ENCODE measurements around the gene CLCF1. TPM values are rescaled to one million over a fixed set of nuclear protein-coding genes. Genes with fewer than 3 reads are reported as not detected.

CLCF1 gene
- total and polyA plus RNA-seq, 2 of the 13 experiments (the other 11 are each of a cell fraction or from before 2014, with no cell fraction given): 0.49 to 0.78 TPM

DNA sequence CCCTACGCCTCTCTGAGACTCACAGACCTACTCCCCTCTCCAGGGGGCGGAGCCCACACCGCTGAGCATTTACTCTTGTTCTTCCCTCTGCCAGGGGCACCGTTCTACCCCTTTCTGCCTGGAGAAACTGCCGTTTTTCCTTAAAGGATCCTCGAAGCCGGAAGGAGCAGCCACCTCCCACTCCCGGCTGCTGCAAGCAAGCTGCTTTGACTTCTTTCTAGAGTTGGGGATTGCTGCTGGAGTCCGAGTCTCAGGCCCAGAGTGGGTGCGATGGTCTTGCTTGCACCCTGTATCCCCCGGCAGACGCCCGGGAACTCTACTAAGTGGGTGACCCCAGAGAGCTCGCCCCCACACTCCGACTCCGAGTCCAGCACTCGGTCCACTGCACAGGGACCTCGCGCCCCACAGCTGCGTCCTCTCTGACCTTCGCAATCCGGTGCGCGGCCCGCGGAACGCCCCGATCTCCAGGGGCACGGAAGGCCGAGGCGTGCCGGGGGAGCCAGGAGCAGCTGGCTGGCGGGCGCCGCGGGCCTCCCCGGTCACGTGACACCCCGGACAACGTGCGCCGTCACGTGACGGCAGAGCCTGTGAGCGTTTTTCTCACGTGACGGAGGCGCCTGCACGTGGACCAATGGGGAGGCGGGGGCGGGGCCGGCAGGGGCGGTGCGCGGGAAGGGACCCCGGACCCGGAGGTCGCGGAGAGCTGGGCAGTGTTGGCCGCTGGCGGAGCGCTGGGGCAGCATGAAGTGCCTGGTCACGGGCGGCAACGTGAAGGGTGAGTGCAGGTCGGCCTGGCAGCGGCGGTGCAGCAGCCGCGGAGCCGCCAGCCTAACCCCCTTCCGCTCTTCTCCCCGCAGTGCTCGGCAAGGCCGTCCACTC is 18.1 kb upstream of the CLCF1 start, which contains the start of gene RAD9A (continued):
- TF ChIP-seq, protein P1, sequence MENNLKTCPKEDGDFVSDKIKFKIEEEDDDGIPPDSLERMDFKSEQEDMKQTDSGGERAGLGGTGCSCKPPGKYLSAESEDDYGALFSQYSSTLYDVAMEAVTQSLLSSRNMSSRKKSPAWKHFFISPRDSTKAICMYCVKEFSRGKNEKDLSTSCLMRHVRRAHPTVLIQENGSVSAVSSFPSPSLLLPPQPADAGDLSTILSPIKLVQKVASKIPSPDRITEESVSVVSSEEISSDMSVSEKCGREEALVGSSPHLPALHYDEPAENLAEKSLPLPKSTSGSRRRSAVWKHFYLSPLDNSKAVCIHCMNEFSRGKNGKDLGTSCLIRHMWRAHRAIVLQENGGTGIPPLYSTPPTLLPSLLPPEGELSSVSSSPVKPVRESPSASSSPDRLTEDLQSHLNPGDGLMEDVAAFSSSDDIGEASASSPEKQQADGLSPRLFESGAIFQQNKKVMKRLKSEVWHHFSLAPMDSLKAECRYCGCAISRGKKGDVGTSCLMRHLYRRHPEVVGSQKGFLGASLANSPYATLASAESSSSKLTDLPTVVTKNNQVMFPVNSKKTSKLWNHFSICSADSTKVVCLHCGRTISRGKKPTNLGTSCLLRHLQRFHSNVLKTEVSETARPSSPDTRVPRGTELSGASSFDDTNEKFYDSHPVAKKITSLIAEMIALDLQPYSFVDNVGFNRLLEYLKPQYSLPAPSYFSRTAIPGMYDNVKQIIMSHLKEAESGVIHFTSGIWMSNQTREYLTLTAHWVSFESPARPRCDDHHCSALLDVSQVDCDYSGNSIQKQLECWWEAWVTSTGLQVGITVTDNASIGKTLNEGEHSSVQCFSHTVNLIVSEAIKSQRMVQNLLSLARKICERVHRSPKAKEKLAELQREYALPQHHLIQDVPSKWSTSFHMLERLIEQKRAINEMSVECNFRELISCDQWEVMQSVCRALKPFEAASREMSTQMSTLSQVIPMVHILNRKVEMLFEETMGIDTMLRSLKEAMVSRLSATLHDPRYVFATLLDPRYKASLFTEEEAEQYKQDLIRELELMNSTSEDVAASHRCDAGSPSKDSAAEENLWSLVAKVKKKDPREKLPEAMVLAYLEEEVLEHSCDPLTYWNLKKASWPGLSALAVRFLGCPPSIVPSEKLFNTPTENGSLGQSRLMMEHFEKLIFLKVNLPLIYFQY (CRISPR knock-in tag; IDR thresholded peaks at IDR 0.05; ENCODE audit: borderline replicate concordance): no peak; the same call in 1 of the 2 replicates
- no peak for TF ChIP-seq ZC3H4 (CRISPR knock-in tag; IDR thresholded peaks at IDR 0.05; ENCODE audit: borderline replicate concordance)
- no peak for TF ChIP-seq SRSF4 (IDR thresholded peaks at IDR 0.05; ENCODE audit: low read depth, low read length, poor library complexity, severe bottlenecking)
- TF ChIP-seq, protein P2, sequence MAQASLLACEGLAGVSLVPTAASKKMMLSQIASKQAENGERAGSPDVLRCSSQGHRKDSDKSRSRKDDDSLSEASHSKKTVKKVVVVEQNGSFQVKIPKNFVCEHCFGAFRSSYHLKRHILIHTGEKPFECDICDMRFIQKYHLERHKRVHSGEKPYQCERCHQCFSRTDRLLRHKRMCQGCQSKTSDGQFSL (CRISPR knock-in tag; IDR thresholded peaks at IDR 0.05): peak; percentile 42; the same call in 1 of the 2 replicates
- TF ChIP-seq HOXA5 (CRISPR knock-in tag; IDR thresholded peaks at IDR 0.05): peak; percentile 74; the same call in 1 of the 2 replicates
- TF ChIP-seq, protein P3, sequence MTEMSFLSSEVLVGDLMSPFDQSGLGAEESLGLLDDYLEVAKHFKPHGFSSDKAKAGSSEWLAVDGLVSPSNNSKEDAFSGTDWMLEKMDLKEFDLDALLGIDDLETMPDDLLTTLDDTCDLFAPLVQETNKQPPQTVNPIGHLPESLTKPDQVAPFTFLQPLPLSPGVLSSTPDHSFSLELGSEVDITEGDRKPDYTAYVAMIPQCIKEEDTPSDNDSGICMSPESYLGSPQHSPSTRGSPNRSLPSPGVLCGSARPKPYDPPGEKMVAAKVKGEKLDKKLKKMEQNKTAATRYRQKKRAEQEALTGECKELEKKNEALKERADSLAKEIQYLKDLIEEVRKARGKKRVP (CRISPR knock-in tag; IDR thresholded peaks at IDR 0.05): peak in 1 of 2 experiments; percentile 60; a peak in 2 of 4 replicates
- no peak for TF ChIP-seq ZNF264 (CRISPR knock-in tag; IDR thresholded peaks at IDR 0.05)
- TF ChIP-seq ZNF121 (CRISPR knock-in tag; IDR thresholded peaks at IDR 0.05): no peak
- peak; percentile 69 for TF ChIP-seq JARID2 (CRISPR knock-in tag; IDR thresholded peaks at IDR 0.05; ENCODE audit: insufficient replicate concordance)
- TF ChIP-seq SALL2 (CRISPR knock-in tag; IDR thresholded peaks at IDR 0.05): peak; percentile 78; the same call in 1 of the 2 replicates
- TF ChIP-seq, protein P4, sequence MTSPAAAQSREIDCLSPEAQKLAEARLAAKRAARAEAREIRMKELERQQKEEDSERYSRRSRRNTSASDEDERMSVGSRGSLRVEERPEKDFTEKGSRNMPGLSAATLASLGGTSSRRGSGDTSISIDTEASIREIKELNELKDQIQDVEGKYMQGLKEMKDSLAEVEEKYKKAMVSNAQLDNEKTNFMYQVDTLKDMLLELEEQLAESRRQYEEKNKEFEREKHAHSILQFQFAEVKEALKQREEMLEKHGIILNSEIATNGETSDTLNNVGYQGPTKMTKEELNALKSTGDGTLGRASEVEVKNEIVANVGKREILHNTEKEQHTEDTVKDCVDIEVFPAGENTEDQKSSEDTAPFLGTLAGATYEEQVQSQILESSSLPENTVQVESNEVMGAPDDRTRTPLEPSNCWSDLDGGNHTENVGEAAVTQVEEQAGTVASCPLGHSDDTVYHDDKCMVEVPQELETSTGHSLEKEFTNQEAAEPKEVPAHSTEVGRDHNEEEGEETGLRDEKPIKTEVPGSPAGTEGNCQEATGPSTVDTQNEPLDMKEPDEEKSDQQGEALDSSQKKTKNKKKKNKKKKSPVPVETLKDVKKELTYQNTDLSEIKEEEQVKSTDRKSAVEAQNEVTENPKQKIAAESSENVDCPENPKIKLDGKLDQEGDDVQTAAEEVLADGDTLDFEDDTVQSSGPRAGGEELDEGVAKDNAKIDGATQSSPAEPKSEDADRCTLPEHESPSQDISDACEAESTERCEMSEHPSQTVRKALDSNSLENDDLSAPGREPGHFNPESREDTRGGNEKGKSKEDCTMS (CRISPR knock-in tag; conservative IDR thresholded peaks at IDR 0.05): no peak
- peak; percentile 98 for TF ChIP-seq ZNF776 (CRISPR knock-in tag; IDR thresholded peaks at IDR 0.05)
- no peak for TF ChIP-seq ZNF766 (CRISPR knock-in tag; IDR thresholded peaks at IDR 0.05; ENCODE audit: borderline replicate concordance)
- TF ChIP-seq ZNF674 (CRISPR knock-in tag; IDR thresholded peaks at IDR 0.05; ENCODE audit: low read depth): no peak
- TF ChIP-seq ZNF430 (CRISPR knock-in tag; IDR thresholded peaks at IDR 0.05): peak; percentile 68
- no peak for TF ChIP-seq TP53 (CRISPR knock-in tag; conservative IDR thresholded peaks at IDR 0.05)
- TF ChIP-seq HNRNPH1 (optimal IDR thresholded peaks at IDR 0.05; ENCODE audit: low read depth, low read length): no peak
- TF ChIP-seq ZKSCAN5 (CRISPR knock-in tag; IDR thresholded peaks at IDR 0.05): no peak
- no peak for TF ChIP-seq ATM (IDR thresholded peaks at IDR 0.05; ENCODE audit: borderline replicate concordance)
- TF ChIP-seq, protein P5, sequence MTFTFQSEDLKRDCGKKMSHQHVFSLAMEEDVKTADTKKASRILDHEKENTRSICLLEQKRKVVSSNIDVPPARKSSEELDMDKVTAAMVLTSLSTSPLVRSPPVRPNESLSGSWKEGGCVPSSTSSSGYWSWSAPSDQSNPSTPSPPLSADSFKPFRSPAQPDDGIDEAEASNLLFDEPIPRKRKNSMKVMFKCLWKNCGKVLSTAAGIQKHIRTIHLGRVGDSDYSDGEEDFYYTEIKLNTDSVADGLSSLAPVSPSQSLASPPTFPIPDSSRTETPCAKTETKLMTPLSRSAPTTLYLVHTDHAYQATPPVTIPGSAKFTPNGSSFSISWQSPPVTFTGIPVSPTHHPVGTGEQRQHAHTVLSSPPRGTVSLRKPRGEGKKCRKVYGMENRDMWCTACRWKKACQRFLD (CRISPR knock-in tag; IDR thresholded peaks at IDR 0.05; ENCODE audit: borderline replicate concordance): peak; percentile 90; the same call in 1 of the 2 replicates

Data from HepG2 (cell line).